ENCODE data around the gene OR51G2. TPM values are rescaled to one million over a fixed set of nuclear protein-coding genes. Genes with fewer than 3 reads are reported as not detected.
"Not testable (repeated sequence)": the region's sequence is repeated elsewhere in the genome, so short reads cannot be mapped to it uniquely, and the experiment has no call there.

Gene OR51G2, protein sequence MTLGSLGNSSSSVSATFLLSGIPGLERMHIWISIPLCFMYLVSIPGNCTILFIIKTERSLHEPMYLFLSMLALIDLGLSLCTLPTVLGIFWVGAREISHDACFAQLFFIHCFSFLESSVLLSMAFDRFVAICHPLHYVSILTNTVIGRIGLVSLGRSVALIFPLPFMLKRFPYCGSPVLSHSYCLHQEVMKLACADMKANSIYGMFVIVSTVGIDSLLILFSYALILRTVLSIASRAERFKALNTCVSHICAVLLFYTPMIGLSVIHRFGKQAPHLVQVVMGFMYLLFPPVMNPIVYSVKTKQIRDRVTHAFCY
- not detected for total RNA-seq

- ATAC-seq (replicated peaks): no peak
- Mint-ChIP-seq H3K36me3 (ENCODE audit: low read depth) (no peaks in the 10 kb centered on the region), H3K27me3 (peaks cover 6% of the 10 kb centered on the region), H3K4me3 (no peak within 1 kb of the TSS), H3K4me1 (no peaks in the 10 kb centered on the region), H3K9me3 (no peaks in the 10 kb centered on the region), H3K27ac (no peak within 1 kb of the TSS)
Observed at GRCh38 chr11:4919250-4919649, at the start of gene OR51G2. OR51G2 (minus strand) TSS chr11:4919350; CDS start chr11:4915663, 3,687 bp downstream.

DNA sequence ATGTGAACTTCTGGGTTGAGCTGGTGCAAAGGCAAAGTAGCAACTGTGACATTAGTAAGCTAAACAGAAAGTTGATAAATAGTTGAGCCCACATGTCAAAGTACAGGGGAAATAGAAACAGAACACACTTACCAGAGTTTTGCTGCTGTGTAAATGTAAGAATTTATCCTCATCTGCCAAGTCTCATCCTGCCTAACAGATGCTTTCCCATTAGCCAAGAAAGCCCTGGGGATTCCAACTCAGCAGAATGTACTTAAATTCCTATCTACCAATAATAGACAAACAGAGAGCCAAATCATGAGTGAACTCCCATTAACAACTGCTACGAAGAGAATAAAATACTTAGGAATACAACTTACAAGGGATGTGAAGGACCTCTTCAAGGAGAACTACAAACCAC is 43.7 kb upstream of the OR51G2 start:
- H3K27ac Mint-ChIP-seq: no peak overlapping the region
- H3K4me1 Mint-ChIP-seq: no peaks in the 10 kb centered on the region
- H3K9me3 Mint-ChIP-seq: no peaks in the 10 kb centered on the region
- no peaks in the 10 kb centered on the region for H3K36me3 Mint-ChIP-seq (ENCODE audit: low read depth)
- peaks cover 3% of the 10 kb centered on the region for H3K27me3 Mint-ChIP-seq
- H3K4me3 Mint-ChIP-seq: no peak overlapping the region
- no peak for ATAC-seq (replicated peaks)

GRCh38 chr11:4960877-4961276 is 41.7 kb upstream of the OR51G2 start:
- Mint-ChIP-seq H3K36me3 (ENCODE audit: low read depth) (no peaks in the 10 kb centered on the region), H3K4me1 (no peaks in the 10 kb centered on the region), H3K9me3 (no peaks in the 10 kb centered on the region), H3K27ac (no peak overlapping the region), H3K27me3 (peaks cover 3% of the 10 kb centered on the region), H3K4me3 (no peak overlapping the region)
- peak; percentile 35 for ATAC-seq (replicated peaks)

GRCh38 chr11:4957396-4957795 is 38.2 kb upstream of the OR51G2 start:
- H3K4me3 Mint-ChIP-seq: no peak overlapping the region
- no peaks in the 10 kb centered on the region for H3K4me1 Mint-ChIP-seq
- H3K9me3 Mint-ChIP-seq: no peaks in the 10 kb centered on the region
- no peak overlapping the region for H3K27ac Mint-ChIP-seq
- H3K36me3 Mint-ChIP-seq (ENCODE audit: low read depth): no peaks in the 10 kb centered on the region
- H3K27me3 Mint-ChIP-seq: peaks cover 3% of the 10 kb centered on the region
- no peak for ATAC-seq (replicated peaks)

DNA sequence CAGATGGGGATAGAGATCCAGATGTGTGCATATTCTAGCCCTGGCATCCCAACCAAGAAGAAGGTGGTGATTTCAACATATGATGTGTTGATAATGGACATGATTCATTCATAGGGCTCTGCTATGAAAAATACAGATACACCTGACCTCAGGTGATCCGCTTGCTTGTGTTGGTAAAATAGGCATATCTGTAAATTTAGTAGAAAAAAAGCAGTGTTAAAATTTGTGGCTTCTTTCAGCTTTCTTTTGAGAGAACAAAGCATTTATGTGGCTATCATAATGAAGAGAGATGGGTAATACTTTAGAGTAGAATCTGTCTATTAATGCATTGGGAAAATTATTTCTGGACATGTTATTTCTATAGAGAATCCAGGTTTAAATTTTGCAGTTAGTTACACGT is 36.5 kb upstream of the OR51G2 start, which contains the start of gene OR51A2:
TSS of gene OR51A2 (minus strand) at position 101 of the 400 bp plus-strand sequence. CDS start at position 101, 0 bp downstream.
- not testable (repeated sequence) for H3K4me3 Mint-ChIP-seq; H3K36me3 Mint-ChIP-seq (ENCODE audit: low read depth); ATAC-seq (replicated peaks); H3K27me3 Mint-ChIP-seq; H3K4me1 Mint-ChIP-seq; H3K27ac Mint-ChIP-seq; H3K9me3 Mint-ChIP-seq

- H3K4me1 Mint-ChIP-seq: no peaks in the 10 kb centered on the region
- no peaks in the 10 kb centered on the region for H3K9me3 Mint-ChIP-seq
Observed at GRCh38 chr11:4947505-4947904, 28.4 kb upstream of the OR51G2 start, which contains the start of gene OR51A4. OR51A4 (minus strand) TSS chr11:4947605; CDS start chr11:4947100, 505 bp downstream.

GRCh38 chr11:4936745-4937144 is 17.6 kb upstream of the OR51G2 start:
- H3K36me3 Mint-ChIP-seq (ENCODE audit: low read depth): no peaks in the 10 kb centered on the region
- no peaks in the 10 kb centered on the region for H3K4me1 Mint-ChIP-seq
- H3K27ac Mint-ChIP-seq: no peak overlapping the region
- no peak for ATAC-seq (replicated peaks)
- H3K9me3 Mint-ChIP-seq: no peaks in the 10 kb centered on the region
- H3K4me3 Mint-ChIP-seq: no peak overlapping the region
- H3K27me3 Mint-ChIP-seq: peaks cover 4% of the 10 kb centered on the region

More at GRCh38 chr11:4947505-4947904, 28.4 kb upstream of the OR51G2 start, which contains the start of gene OR51A4:
- Mint-ChIP-seq H3K4me3 (no peak within 1 kb of the TSS), H3K36me3 (ENCODE audit: low read depth) (no peaks in the 10 kb centered on the region), H3K27me3 (no peaks in the 10 kb centered on the region), H3K27ac (no peak within 1 kb of the TSS)
- no peak for ATAC-seq (replicated peaks)

DNA sequence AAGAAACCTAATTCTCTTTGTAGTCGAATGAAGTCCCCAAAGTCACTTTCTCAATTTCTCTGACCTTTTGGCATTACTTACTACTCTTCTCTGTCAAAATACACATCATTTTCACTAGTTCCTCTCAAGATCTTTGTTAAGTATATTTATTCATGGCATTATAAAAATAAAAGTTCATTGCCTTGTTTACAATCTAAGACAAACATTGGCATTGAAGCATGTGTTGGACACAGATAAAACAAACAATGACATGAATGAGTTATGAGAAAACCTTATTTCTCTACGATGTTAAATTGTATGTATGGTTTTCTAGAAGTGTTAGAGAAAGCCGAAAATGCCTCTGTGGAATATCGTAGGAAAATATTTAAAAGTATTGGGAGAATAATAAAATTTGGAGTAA is 13.6 kb upstream of the OR51G2 start:
- Mint-ChIP-seq H3K27me3 (peaks cover 4% of the 10 kb centered on the region), H3K9me3 (no peaks in the 10 kb centered on the region), H3K4me1 (no peaks in the 10 kb centered on the region), H3K4me3 (no peak overlapping the region), H3K27ac (no peak overlapping the region), H3K36me3 (ENCODE audit: low read depth) (no peaks in the 10 kb centered on the region)
- ATAC-seq (replicated peaks): no peak

- Mint-ChIP-seq H3K4me1 (no peaks in the 10 kb centered on the region), H3K27me3 (peaks cover 6% of the 10 kb centered on the region), H3K4me3 (no peak overlapping the region), H3K27ac (no peak overlapping the region), H3K9me3 (no peaks in the 10 kb centered on the region), H3K36me3 (ENCODE audit: low read depth) (no peaks in the 10 kb centered on the region)
- no peak for ATAC-seq (replicated peaks)
Observed at GRCh38 chr11:4926608-4927007, 7.5 kb upstream of the OR51G2 start.

DNA sequence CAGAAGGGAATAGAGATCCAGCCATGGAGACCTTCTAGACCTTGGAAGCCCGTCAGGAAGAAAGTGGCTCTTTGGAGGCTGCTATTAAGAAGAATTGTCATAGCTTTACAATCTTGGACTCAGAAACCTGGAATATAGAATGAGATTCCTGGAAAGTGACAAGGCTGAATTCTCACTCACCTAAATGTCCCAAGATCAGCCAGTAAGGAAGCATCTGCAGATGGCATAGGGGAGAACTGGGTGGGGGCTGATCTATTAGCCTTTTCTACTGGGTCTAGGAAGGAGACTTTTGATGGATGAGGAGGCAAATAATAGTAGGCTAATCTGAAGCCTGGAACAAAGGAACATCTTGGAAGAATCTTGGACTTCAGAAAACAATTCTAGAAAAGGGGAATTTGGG is 5.1 kb upstream of the OR51G2 start, which contains the start of gene OR51G1:
TSS of gene OR51G1 (minus strand) at position 101 of the 400 bp plus-strand sequence. CDS start at position 101, 0 bp downstream.
- Mint-ChIP-seq H3K9me3 (no peaks in the 10 kb centered on the region), H3K27me3 (peaks cover 6% of the 10 kb centered on the region), H3K36me3 (ENCODE audit: low read depth) (no peaks in the 10 kb centered on the region), H3K4me1 (no peaks in the 10 kb centered on the region), H3K27ac (no peak within 1 kb of the TSS), H3K4me3 (no peak within 1 kb of the TSS)
- no peak for ATAC-seq (replicated peaks)

GRCh38 chr11:4922304-4922703 is 3.2 kb upstream of the OR51G2 start:
- H3K4me3 Mint-ChIP-seq: no peak overlapping the region
- peaks cover 6% of the 10 kb centered on the region for H3K27me3 Mint-ChIP-seq
- H3K4me1 Mint-ChIP-seq: no peaks in the 10 kb centered on the region
- no peaks in the 10 kb centered on the region for H3K36me3 Mint-ChIP-seq (ENCODE audit: low read depth)
- no peak for ATAC-seq (replicated peaks)
- no peak overlapping the region for H3K27ac Mint-ChIP-seq
- no peaks in the 10 kb centered on the region for H3K9me3 Mint-ChIP-seq

GRCh38 chr11:4921796-4922195 is 2.6 kb upstream of the OR51G2 start:
- H3K4me1 Mint-ChIP-seq: no peaks in the 10 kb centered on the region
- H3K27ac Mint-ChIP-seq: no peak overlapping the region
- H3K27me3 Mint-ChIP-seq: peaks cover 6% of the 10 kb centered on the region
- no peaks in the 10 kb centered on the region for H3K9me3 Mint-ChIP-seq
- no peak for ATAC-seq (replicated peaks)
- H3K4me3 Mint-ChIP-seq: no peak overlapping the region
- H3K36me3 Mint-ChIP-seq (ENCODE audit: low read depth): no peaks in the 10 kb centered on the region

DNA sequence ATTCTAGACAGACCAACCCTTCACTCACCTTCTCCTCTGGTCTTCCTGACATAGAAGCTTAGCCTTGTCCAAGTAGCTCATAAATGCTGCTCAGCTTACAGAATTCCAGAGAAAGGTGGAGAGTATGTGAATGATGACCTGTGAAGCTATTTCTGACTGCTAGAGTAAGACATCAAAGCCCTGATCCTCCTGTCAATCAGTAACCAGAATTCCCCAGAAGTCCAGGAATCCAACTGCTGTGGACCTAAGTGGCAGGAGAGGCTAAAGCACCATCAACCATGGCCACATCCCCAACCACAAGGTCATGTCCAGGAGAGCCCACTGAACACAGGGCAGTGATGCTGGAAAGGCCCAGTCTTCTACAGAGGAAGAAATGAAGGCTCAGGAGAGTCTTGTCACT is 2.6 kb downstream of the OR51G2 start:
- Mint-ChIP-seq H3K4me1 (no peaks in the 10 kb centered on the region), H3K27me3 (no peaks in the 10 kb centered on the region), H3K4me3 (no peak overlapping the region), H3K9me3 (no peaks in the 10 kb centered on the region), H3K36me3 (ENCODE audit: low read depth) (no peaks in the 10 kb centered on the region), H3K27ac (no peak overlapping the region)
- no peak for ATAC-seq (replicated peaks)

GRCh38 chr11:4903484-4903883 is 15.7 kb downstream of the OR51G2 start, which contains the start of gene OR51A7:
OR51A7 (plus strand) TSS chr11:4903783; CDS start chr11:4907370, 3,587 bp downstream.
- no peaks in the 10 kb centered on the region for H3K36me3 Mint-ChIP-seq (ENCODE audit: low read depth)
- H3K4me3 Mint-ChIP-seq: no peak within 1 kb of the TSS
- no peaks in the 10 kb centered on the region for H3K4me1 Mint-ChIP-seq
- H3K9me3 Mint-ChIP-seq: no peaks in the 10 kb centered on the region
- ATAC-seq (replicated peaks): no peak
- H3K27ac Mint-ChIP-seq: no peak within 1 kb of the TSS
- no peaks in the 10 kb centered on the region for H3K27me3 Mint-ChIP-seq

- Mint-ChIP-seq H3K36me3 (ENCODE audit: low read depth) (no peaks in the 10 kb centered on the region), H3K27me3 (peaks cover 14% of the 10 kb centered on the region), H3K27ac (no peak overlapping the region), H3K4me1 (no peaks in the 10 kb centered on the region), H3K4me3 (no peak overlapping the region), H3K9me3 (peaks cover 7% of the 10 kb centered on the region)
- ATAC-seq (replicated peaks): no peak
Observed at GRCh38 chr11:4891996-4892640, 27.0 kb downstream of the OR51G2 start.
